Ishikawa (cell line): ENCODE results near the gene MGAT3.

Source experiments
- CEBPB ChIP-seq: IDR thresholded peaks from 2 replicates; pipeline ENCODE4 v1.6.1; 2012
- CREB1 ChIP-seq: IDR thresholded peaks from 2 replicates; pipeline ENCODE4 v1.6.1; 2012; ENCODE audit warnings: low read depth
- EGR1 ChIP-seq: IDR thresholded peaks from 2 replicates; pipeline ENCODE4 v1.6.1; 2012
- EP300 ChIP-seq: IDR thresholded peaks from 2 replicates; pipeline ENCODE4 v1.6.1; 2012; ENCODE audit warnings: borderline replicate concordance
- FOXM1 ChIP-seq: IDR thresholded peaks from 2 replicates; pipeline ENCODE4 v1.6.1; 2012; ENCODE audit warnings: low read depth, borderline replicate concordance
- MAX ChIP-seq: IDR thresholded peaks from 2 replicates; pipeline ENCODE4 v1.6.1; 2012
- NFIC ChIP-seq: IDR thresholded peaks from 2 replicates; pipeline ENCODE4 v1.6.1; 2012
- RAD21 ChIP-seq: IDR thresholded peaks from 2 replicates; pipeline ENCODE4 v1.6.1; 2012; ENCODE audit warnings: low read depth
- REST ChIP-seq: IDR thresholded peaks from 2 replicates; pipeline ENCODE4 v1.6.1; 2012; ENCODE audit warnings: low read depth, mild to moderate bottlenecking
- TAF1 ChIP-seq: IDR thresholded peaks from 2 replicates; pipeline ENCODE4 v1.6.1; 2012; ENCODE audit warnings: low read depth, mild to moderate bottlenecking
- TCF12 ChIP-seq: IDR thresholded peaks from 2 replicates; pipeline ENCODE4 v1.6.1; 2012; ENCODE audit warnings: low read depth
- TEAD4 ChIP-seq: IDR thresholded peaks from 2 replicates; pipeline ENCODE4 v1.6.1; 2012
- USF1 ChIP-seq: IDR thresholded peaks from 2 replicates; pipeline ENCODE4 v1.6.1; 2012
- YY1 ChIP-seq: IDR thresholded peaks from 2 replicates; pipeline ENCODE4 v1.6.1; 2012; ENCODE audit warnings: low read depth
- ZBTB7A ChIP-seq: IDR thresholded peaks from 2 replicates; pipeline ENCODE4 v1.6.1; 2012; ENCODE audit warnings: low read depth

Gene MGAT3

GRCh38 chr22:39474351-39475111 is 17.7 kb downstream of the MGAT3 start:
- no peak for TF ChIP-seq YY1
- TF ChIP-seq REST = no peak
- no peak for TF ChIP-seq USF1
- TF ChIP-seq TAF1 = no peak
- no peak for TF ChIP-seq MAX
- no peak for TF ChIP-seq RAD21
- TF ChIP-seq ZBTB7A = no peak
- no peak for TF ChIP-seq CREB1
- no peak for TF ChIP-seq EP300
- TF ChIP-seq TCF12 = no peak
- TF ChIP-seq NFIC = no peak
- TF ChIP-seq TEAD4 = no peak
- no peak for TF ChIP-seq EGR1
- TF ChIP-seq CEBPB = no peak
- no peak for TF ChIP-seq FOXM1

- TF ChIP-seq TAF1 (no peak), USF1 (no peak), NFIC (no peak), TEAD4 (no peak), EGR1 (no peak), EP300 (no peak), ZBTB7A (no peak), MAX (no peak), CREB1 (no peak), CEBPB (no peak), TCF12 (no peak), YY1 (no peak), RAD21 (no peak), FOXM1 (no peak), REST (no peak)
Observed at GRCh38 chr22:39475337-39475736, 18.5 kb downstream of the MGAT3 start.

- TF ChIP-seq MAX (no peak), TCF12 (no peak), RAD21 (no peak), CEBPB (no peak), EGR1 (no peak), FOXM1 (no peak), REST (no peak), NFIC (no peak), YY1 (no peak), TAF1 (no peak), CREB1 (no peak), EP300 (no peak)
Observed at GRCh38 chr22:39475902-39476301, 19.1 kb downstream of the MGAT3 start.

- TF ChIP-seq MAX (no peak), YY1 (no peak), REST (no peak), USF1 (no peak), EP300 (no peak), TCF12 (no peak), EGR1 (no peak), FOXM1 (no peak), TEAD4 (no peak), CREB1 (no peak), NFIC (no peak), RAD21 (no peak), TAF1 (no peak), CEBPB (no peak), ZBTB7A (no peak)
Observed at GRCh38 chr22:39476664-39477063, 19.9 kb downstream of the MGAT3 start.
